K562 (cell line): ENCODE results near the gene LMOD1. TPM values are rescaled to one million over a fixed set of nuclear protein-coding genes. Genes with fewer than 3 reads are reported as not detected.

ENCODE experiments used
- ASH1L ChIP-seq: fragments of 450-650 bp; IDR thresholded peaks from 2 replicates; pipeline ENCODE4 v1.6.1; 2018; ENCODE audit warnings: borderline replicate concordance, mild to moderate bottlenecking, low read depth; ENCODE audit not compliant: partially characterized antibody
- ATF3 ChIP-seq, 2 experiments: fragments of 450-650 bp in 1 of 2; sonication (generic) in 1 of 2; formaldehyde crosslinking in 1 of 2; IDR thresholded peaks in 1 of 2; conservative IDR thresholded peaks in 1 of 2; 2 replicates each; pipeline versions ENCODE4 v1.6.1 to v1.8.1; 2016 to 2023; ENCODE audit warnings: mild to moderate bottlenecking in 2 of 2, moderate library complexity in 2 of 2, inconsistent platforms in 1 of 2, missing genetic modification reagents in 1 of 2
- ATF7 ChIP-seq: fragments of 450-650 bp; IDR thresholded peaks from 2 replicates; pipeline ENCODE4 v1.7.1; 2014; ENCODE audit warnings: mild to moderate bottlenecking, moderate library complexity
- FOXA3 ChIP-seq, 2 experiments: fragments of 450-650 bp in 1 of 2; sonication (generic) in 1 of 2; formaldehyde crosslinking; IDR thresholded peaks in 1 of 2; conservative IDR thresholded peaks in 1 of 2; 2 replicates each; pipeline versions ENCODE4 v1.4.0 to v1.8.0; 2020 to 2022; ENCODE audit warnings: mild to moderate bottlenecking in 2 of 2, missing genetic modification reagents in 1 of 2
- FOXO4 ChIP-seq: fragments of 450-650 bp; formaldehyde crosslinking; IDR thresholded peaks from 2 replicates; pipeline ENCODE4 v1.4.0; 2020; ENCODE audit warnings: mild to moderate bottlenecking, moderate library complexity
- GMEB1 ChIP-seq: fragments of 250-450 bp; sonication (Bioruptor Pico); IDR thresholded peaks from 2 replicates; pipeline ENCODE4 v1.4.0; 2020; ENCODE audit warnings: mild to moderate bottlenecking
- HNRNPLL ChIP-seq: fragments of 200-400 bp; formaldehyde crosslinking; IDR thresholded peaks from 2 replicates; pipeline ENCODE4 v1.6.1; 2017; ENCODE audit warnings: low read length, low read depth, mild to moderate bottlenecking; ENCODE audit not compliant: poor library complexity, severe bottlenecking
- KLF6 ChIP-seq: fragments of 250-450 bp; sonication (Bioruptor Pico); IDR thresholded peaks from 2 replicates; pipeline ENCODE4 v1.4.0; 2020; ENCODE audit warnings: mild to moderate bottlenecking, moderate library complexity, borderline replicate concordance
- MAX ChIP-seq: sonication (generic); formaldehyde crosslinking; IDR thresholded peaks from 2 replicates; pipeline ENCODE4 v1.9.0; 2022; ENCODE audit warnings: mild to moderate bottlenecking, missing genetic modification reagents
- MCM2 ChIP-seq: fragments of 450-650 bp; IDR thresholded peaks from 2 replicates; pipeline ENCODE4 v1.6.1; 2017; ENCODE audit warnings: low read depth, mild to moderate bottlenecking
- NEUROD1 ChIP-seq: fragments of 150-350 bp; IDR thresholded peaks from 2 replicates; pipeline ENCODE4 v1.6.1; 2014; ENCODE audit warnings: borderline replicate concordance, low read length, low read depth; ENCODE audit not compliant: partially characterized antibody
- POLR3G ChIP-seq: IDR thresholded peaks from 2 replicates; pipeline ENCODE4 v1.6.1; 2011; ENCODE audit not compliant: insufficient read length, insufficient replicate concordance; ENCODE audit errors: extremely low read depth
- RCOR1 ChIP-seq, 2 experiments: IDR thresholded peaks; 2 replicates each; pipeline ENCODE4 v1.6.1; 2012; ENCODE audit warnings: low read depth in 2 of 2, low read length in 2 of 2, borderline replicate concordance in 1 of 2, improper control_type of control experiment in 1 of 2
- TCF7L2 ChIP-seq: fragments of 150-350 bp; IDR thresholded peaks from 2 replicates; pipeline ENCODE4 v1.6.1; 2016; ENCODE audit warnings: low read depth, mild to moderate bottlenecking, low read length, moderate library complexity
- ZNF140 ChIP-seq: fragments of 250-450 bp; sonication (Bioruptor Pico); IDR thresholded peaks from 2 replicates; pipeline ENCODE4 v1.8.0; 2021; ENCODE audit warnings: moderate library complexity, mild to moderate bottlenecking, inconsistent platforms
- ZNF280B ChIP-seq: fragments of 250-450 bp; sonication (Bioruptor Pico); IDR thresholded peaks from 2 replicates; pipeline ENCODE4 v1.5.1; 2021; ENCODE audit warnings: mild to moderate bottlenecking
- ZNF3 ChIP-seq: fragments of 250-450 bp; sonication (Bioruptor Pico); IDR thresholded peaks from 2 replicates; pipeline ENCODE4 v1.5.0; 2021; ENCODE audit warnings: mild to moderate bottlenecking, moderate library complexity
- ZNF316 ChIP-seq: fragments of 450-650 bp; IDR thresholded peaks from 2 replicates; pipeline ENCODE4 v1.6.1; 2016
- ZZZ3 ChIP-seq: fragments of 450-650 bp; IDR thresholded peaks from 2 replicates; pipeline ENCODE4 v1.6.1; 2016; ENCODE audit warnings: antibody characterized with exemption, mild to moderate bottlenecking, moderate library complexity
- polyA plus RNA-seq, 8 experiments: library from polyadenylated mRNA; depleted of rRNA in 4 of 8; stranded (reverse) in 5 of 8; unstranded in 3 of 8; fragments of >200 nt; fragmentation: Nextera tagmentation in 2 of 8; fragmentation: Illumina TruSeq in 1 of 8; extraction: Ambion mirVana in 2 of 8; extraction: Trizol in 1 of 8; gene quantifications; 2 replicates each; pipeline versions ENCODE4 v1.2.1 to v1.2.3, GENCODE V29; 2011 to 2014; ENCODE audit warnings: inconsistent platforms in 1 of 8, missing spikeins in 1 of 8
- total RNA-seq, 7 experiments: library from RNA; depleted of rRNA in 6 of 7; stranded (reverse); fragments of >200 nt in 6 of 7; fragmentation: Illumina TruSeq in 2 of 7; extraction: Trizol in 2 of 7; gene quantifications; 2 replicates each; pipeline versions ENCODE4 v1.2.1 to v1.2.3, GENCODE V29; 2011 to 2021; ENCODE audit warnings: low replicate concordance in 1 of 7

The LMOD1 gene
- total and polyA plus RNA-seq, 9 of the 15 experiments (the other 6 are each of a cell fraction or from before 2014, with no cell fraction given) = 0.03 to 0.54 (median 0.38) TPM; not detected in 1

- no peak for TF ChIP-seq FOXO4 (CRISPR knock-in tag)
- no peak for TF ChIP-seq ZZZ3
- TF ChIP-seq ZNF140 (CRISPR knock-in tag) = no peak
- peak in 1 of 2 experiments; percentile 81; a peak in 2 of 4 replicates for TF ChIP-seq RCOR1 (IDR thresholded peaks at IDR 0.05; ENCODE audit: borderline replicate concordance in 1 of 2, low read depth in 2 of 2, low read length in 2 of 2)
- no peak for TF ChIP-seq ASH1L
- no peak for TF ChIP-seq ZNF316
- 0 out of 2 replicates have a peak, but pooled peaks have one; percentile 33 for TF ChIP-seq MAX (CRISPR knock-in tag)
- no peak for TF ChIP-seq POLR3G
- peak; percentile 8; the same call in 1 of the 2 replicates for TF ChIP-seq ZNF3 (CRISPR knock-in tag)
- TF ChIP-seq NEUROD1 = peak; percentile 44
- TF ChIP-seq ZNF280B = no peak
- no peak for TF ChIP-seq HNRNPLL
- TF ChIP-seq MCM2 = no peak
- no peak for TF ChIP-seq FOXA3 (CRISPR knock-in tag; conservative IDR thresholded peaks at IDR 0.05 in 1 of 2, IDR thresholded peaks at IDR 0.05 in 1 of 2)
- no peak for TF ChIP-seq TCF7L2
- no peak for TF ChIP-seq KLF6 (CRISPR knock-in tag)
- TF ChIP-seq GMEB1 (CRISPR knock-in tag) = no peak
- TF ChIP-seq ATF3 (IDR thresholded peaks at IDR 0.05) = peak; percentile 65
- TF ChIP-seq ATF3 (CRISPR knock-in tag; conservative IDR thresholded peaks at IDR 0.05) = no peak
- TF ChIP-seq ATF7 = peak; percentile 84
Measured at GRCh38 chr1:201916649-201917249, 29.6 kb downstream of the LMOD1 start (continued).
